GM11168 (cell line): ENCODE results near the gene QSER1.
"Not testable (repeated sequence)": the region's sequence is repeated elsewhere in the genome, so short reads cannot be mapped to it uniquely, and the experiment has no call there.

Source experiments
- in situ Hi-C: fragments of 300-500 bp; cut with MboI; formaldehyde crosslinking; loops from one replicate; pipeline ENCODE4 v1.12.0; 2022; ENCODE audit warnings: low sequenced_read_pairs; ENCODE audit not compliant: unreplicated experiment

The QSER1 gene

GRCh38 chr11:32892355-32893092 is at the start of gene QSER1:
TSS of gene QSER1 (plus strand) at chr11:32892811. CDS start at chr11:32893126, 315 bp downstream.
- in situ Hi-C loops: no loop called here

GRCh38 chr11:32843544-32843943 is 49.1 kb upstream of the QSER1 start:
- in situ Hi-C loops: loop anchor here (25.0 kb wide), 1 partner anchor 219 kb away; no protein-coding TSS in a partner anchor

- in situ Hi-C loops: loop anchor here (25.0 kb wide), 1 partner anchor 215 kb away; no protein-coding TSS in a partner anchor
These were observed 45.1 kb upstream of the QSER1 start for GRCh38 chr11:32847511-32847910.

GRCh38 chr11:32849761-32850160 is 42.9 kb upstream of the QSER1 start:
- in situ Hi-C loops: loop anchor here (25.0 kb wide), 1 partner anchor 213 kb away; no protein-coding TSS in a partner anchor

- in situ Hi-C loops: no loop called here
These were observed 41.4 kb upstream of the QSER1 start for GRCh38 chr11:32851251-32851650.

- in situ Hi-C loops: no loop called here
These were observed 40.4 kb upstream of the QSER1 start for GRCh38 chr11:32852207-32852606.

GRCh38 chr11:32855601-32856000 is 37.0 kb upstream of the QSER1 start:
- in situ Hi-C loops: no loop called here

- in situ Hi-C loops: no loop called here
These were observed 33.9 kb upstream of the QSER1 start for GRCh38 chr11:32858731-32859130.

- in situ Hi-C loops: no loop called here
These were observed 30.6 kb upstream of the QSER1 start for GRCh38 chr11:32861850-32862577.

- in situ Hi-C loops: no loop called here
These were observed 28.1 kb upstream of the QSER1 start for GRCh38 chr11:32864555-32864954.

- in situ Hi-C loops: not testable (repeated sequence)
These were observed 23.9 kb upstream of the QSER1 start for GRCh38 chr11:32868752-32869151.

GRCh38 chr11:32870676-32871075 is 21.9 kb upstream of the QSER1 start:
- in situ Hi-C loops: no loop called here

- in situ Hi-C loops: no loop called here
These were observed 18.5 kb upstream of the QSER1 start for GRCh38 chr11:32874132-32874531.

- in situ Hi-C loops: no loop called here
These were observed 11.3 kb upstream of the QSER1 start for GRCh38 chr11:32881286-32881685.

GRCh38 chr11:32883421-32883820 is 9.2 kb upstream of the QSER1 start:
- in situ Hi-C loops: no loop called here

GRCh38 chr11:32884023-32884422 is 8.6 kb upstream of the QSER1 start:
- in situ Hi-C loops: no loop called here

GRCh38 chr11:32884770-32885384 is 7.7 kb upstream of the QSER1 start:
- in situ Hi-C loops: no loop called here

GRCh38 chr11:32885556-32885955 is 7.1 kb upstream of the QSER1 start:
- in situ Hi-C loops: no loop called here

GRCh38 chr11:32886180-32886579 is 6.4 kb upstream of the QSER1 start:
- in situ Hi-C loops: no loop called here

- in situ Hi-C loops: not testable (repeated sequence)
These were observed 4.8 kb upstream of the QSER1 start for GRCh38 chr11:32887707-32888383.

- in situ Hi-C loops: not testable (repeated sequence)
These were observed 4.3 kb upstream of the QSER1 start for GRCh38 chr11:32888384-32888710.
